Ishikawa (cell line): Measurements from ENCODE around the gene NF1.

ENCODE experiments used
- CEBPB ChIP-seq: IDR thresholded peaks from 2 replicates; pipeline ENCODE4 v1.6.1; 2012
- CREB1 ChIP-seq: IDR thresholded peaks from 2 replicates; pipeline ENCODE4 v1.6.1; 2012; ENCODE audit warnings: low read depth
- EGR1 ChIP-seq: IDR thresholded peaks from 2 replicates; pipeline ENCODE4 v1.6.1; 2012
- EP300 ChIP-seq: IDR thresholded peaks from 2 replicates; pipeline ENCODE4 v1.6.1; 2012; ENCODE audit warnings: borderline replicate concordance
- FOXM1 ChIP-seq: IDR thresholded peaks from 2 replicates; pipeline ENCODE4 v1.6.1; 2012; ENCODE audit warnings: low read depth, borderline replicate concordance
- NFIC ChIP-seq: IDR thresholded peaks from 2 replicates; pipeline ENCODE4 v1.6.1; 2012
- RAD21 ChIP-seq: IDR thresholded peaks from 2 replicates; pipeline ENCODE4 v1.6.1; 2012; ENCODE audit warnings: low read depth
- REST ChIP-seq: IDR thresholded peaks from 2 replicates; pipeline ENCODE4 v1.6.1; 2012; ENCODE audit warnings: low read depth, mild to moderate bottlenecking
- TAF1 ChIP-seq: IDR thresholded peaks from 2 replicates; pipeline ENCODE4 v1.6.1; 2012; ENCODE audit warnings: low read depth, mild to moderate bottlenecking
- TCF12 ChIP-seq: IDR thresholded peaks from 2 replicates; pipeline ENCODE4 v1.6.1; 2012; ENCODE audit warnings: low read depth
- TEAD4 ChIP-seq: IDR thresholded peaks from 2 replicates; pipeline ENCODE4 v1.6.1; 2012
- USF1 ChIP-seq: IDR thresholded peaks from 2 replicates; pipeline ENCODE4 v1.6.1; 2012
- YY1 ChIP-seq: IDR thresholded peaks from 2 replicates; pipeline ENCODE4 v1.6.1; 2012; ENCODE audit warnings: low read depth
- ZBTB7A ChIP-seq: IDR thresholded peaks from 2 replicates; pipeline ENCODE4 v1.6.1; 2012; ENCODE audit warnings: low read depth
- TF ChIP-seq, protein P1 (sequence below): IDR thresholded peaks from 2 replicates; pipeline ENCODE4 v1.6.1; 2012

The NF1 gene

GRCh38 chr17:31089471-31089870 is 5.3 kb upstream of the NF1 start:
- TF ChIP-seq EP300 (no peak), CREB1 (no peak), REST (no peak), YY1 (no peak), EGR1 (no peak), TCF12 (no peak), NFIC (no peak), TEAD4 (no peak), CEBPB (no peak), TAF1 (no peak), USF1 (no peak), ZBTB7A (no peak), FOXM1 (no peak), RAD21 (no peak)
- TF ChIP-seq, protein P1, sequence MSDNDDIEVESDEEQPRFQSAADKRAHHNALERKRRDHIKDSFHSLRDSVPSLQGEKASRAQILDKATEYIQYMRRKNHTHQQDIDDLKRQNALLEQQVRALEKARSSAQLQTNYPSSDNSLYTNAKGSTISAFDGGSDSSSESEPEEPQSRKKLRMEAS: no peak

GRCh38 chr17:31092475-31093064 is 2.2 kb upstream of the NF1 start:
- no peak for TF ChIP-seq FOXM1
- TF ChIP-seq CEBPB: no peak

- TF ChIP-seq, protein P1: no peak
- TF ChIP-seq TCF12 (no peak), EP300 (no peak), RAD21 (no peak), ZBTB7A (no peak)
Measured at GRCh38 chr17:31093866-31094599, 744 bp upstream of the NF1 start.

GRCh38 chr17:31095236-31096105 is 694 bp downstream of the NF1 start:
- TF ChIP-seq YY1 (no peak), TEAD4 (no peak), CREB1 (no peak), TAF1 (no peak), FOXM1 (no peak)

GRCh38 chr17:31096106-31096436 is 1.3 kb downstream of the NF1 start:
- no peak for TF ChIP-seq CREB1
- no peak for TF ChIP-seq FOXM1
- TF ChIP-seq REST: no peak
- TF ChIP-seq YY1: no peak
- TF ChIP-seq EP300: no peak
- TF ChIP-seq RAD21: no peak
- no peak for TF ChIP-seq ZBTB7A
- TF ChIP-seq, protein P1: no peak
- TF ChIP-seq TEAD4: no peak
- no peak for TF ChIP-seq CEBPB
- no peak for TF ChIP-seq TCF12
- TF ChIP-seq NFIC: no peak
- no peak for TF ChIP-seq EGR1
- TF ChIP-seq USF1: no peak
- no peak for TF ChIP-seq TAF1
